GM18498 (cell line): ENCODE data around the gene CPA4.

Experiments used
- ATAC-seq: cut with Tn5 transposase; IDR thresholded peaks from one replicate; pipeline ENCODE4 v1.9.1; 2021; ENCODE audit warnings: mild to moderate bottlenecking, moderate library complexity; ENCODE audit not compliant: unreplicated experiment

Gene CPA4

GRCh38 chr7:130362251-130362816 lies 69.4 kb downstream of the CPA4 start:
- ATAC-seq, result no peak

- ATAC-seq, result no peak
Observed at GRCh38 chr7:130363026-130363847, 70.3 kb downstream of the CPA4 start.

- no peak for ATAC-seq
Observed at GRCh38 chr7:130364451-130364850, 71.5 kb downstream of the CPA4 start.

GRCh38 chr7:130365088-130365487 lies 72.1 kb downstream of the CPA4 start:
- ATAC-seq, result no peak

- no peak for ATAC-seq
Observed at GRCh38 chr7:130365511-130366441, 72.8 kb downstream of the CPA4 start.

GRCh38 chr7:130366564-130366963 lies 73.6 kb downstream of the CPA4 start:
- ATAC-seq, result no peak

GRCh38 chr7:130367088-130367755 lies 74.3 kb downstream of the CPA4 start:
- ATAC-seq, result no peak

- ATAC-seq, result no peak
Observed at GRCh38 chr7:130367836-130368746, 75.1 kb downstream of the CPA4 start.

- no peak for ATAC-seq
Observed at GRCh38 chr7:130369110-130369711, 76.2 kb downstream of the CPA4 start.

- ATAC-seq, result no peak
Observed at GRCh38 chr7:130369831-130370550, 77.0 kb downstream of the CPA4 start.

GRCh38 chr7:130371046-130371445 lies 78.1 kb downstream of the CPA4 start:
- ATAC-seq, result no peak

- ATAC-seq, result no peak
Observed at GRCh38 chr7:130372402-130373165, 79.6 kb downstream of the CPA4 start.
